OCI-LY1 (cell line): ENCODE data around the gene CLRN2.

ENCODE experiments used
- CTCF ChIP-seq: fragments of 200-600 bp; sonication (generic), shearing (Covaris generic); IDR thresholded peaks from 2 replicates; pipeline ENCODE4 v1.5.1; 2017; ENCODE audit warnings: mild to moderate bottlenecking, antibody characterized with exemption, low read length, moderate library complexity, mixed read lengths
- EZH2 ChIP-seq: fragments of 200-600 bp; sonication (generic), shearing (Covaris generic); IDR thresholded peaks from 2 replicates; pipeline ENCODE4 v1.8.0; 2017; ENCODE audit warnings: borderline replicate concordance, mixed run types, mild to moderate bottlenecking, antibody characterized with exemption, low read length, moderate library complexity, mixed read lengths

GRCh38 chr4:17493619-17494018 lies 21.3 kb upstream of the CLRN2 start:
- TF ChIP-seq CTCF (no peak), EZH2 (no peak)
